Muscle layer of duodenum (tissue), 2 donors: ENCODE data around the gene ATXN7L1.
"Not testable (repeated sequence)": the region's sequence is repeated elsewhere in the genome, so short reads cannot be mapped to it uniquely, and the experiment has no call there.

Experiments
- H3K27ac ChIP-seq: one replicate; pipeline ENCODE4 v1.7.0; 2013; ENCODE audit warnings: mild to moderate bottlenecking, low read length
- H3K27me3 ChIP-seq: one replicate; pipeline ENCODE4 v1.7.0; 2013; ENCODE audit warnings: low read depth, mild to moderate bottlenecking, control low read depth, low read length
- H3K36me3 ChIP-seq, 2 donors: one replicate each; pipeline ENCODE4 v1.7.0; 2013; ENCODE audit warnings: low read length in 2 of 2, control low read depth in 1 of 2, mild to moderate bottlenecking in 1 of 2; ENCODE audit not compliant: insufficient read depth in 2 of 2, control insufficient read depth in 1 of 2
- H3K4me1 ChIP-seq, 2 donors: one replicate each; pipeline ENCODE4 v1.7.0; 2013; ENCODE audit warnings: low read length in 2 of 2, mild to moderate bottlenecking in 2 of 2, control low read depth in 1 of 2, moderate library complexity in 1 of 2; ENCODE audit not compliant: insufficient read depth in 2 of 2, control insufficient read depth in 1 of 2
- H3K4me3 ChIP-seq, 2 donors: one replicate each; pipeline ENCODE4 v1.7.0; 2013; ENCODE audit warnings: low read length in 2 of 2, low read depth in 1 of 2, mild to moderate bottlenecking in 1 of 2
- H3K9me3 ChIP-seq, 2 donors: one replicate each; pipeline ENCODE4 v1.7.0; 2013; ENCODE audit warnings: low read length in 2 of 2, control low read depth in 1 of 2, mild to moderate bottlenecking in 1 of 2; ENCODE audit not compliant: control insufficient read depth in 1 of 2
- donor health status: healthy.

Gene ATXN7L1

GRCh38 chr7:105612806-105613205 is 263.6 kb downstream of the ATXN7L1 start:
- Histone ChIP-seq H3K27ac (no peak overlapping the region), H3K9me3 (no peaks in the 10 kb centered on the region), H3K4me3 (no peak overlapping the region), H3K4me1 (no peaks in the 10 kb centered on the region), H3K36me3 (peaks cover 30 to 39% of the 10 kb centered on the region in 2 donors), H3K27me3 (no peaks in the 10 kb centered on the region)

- Histone ChIP-seq H3K9me3 (no peaks in the 10 kb centered on the region), H3K27me3 (no peaks in the 10 kb centered on the region), H3K27ac (no peak overlapping the region), H3K36me3 (peaks cover 26 to 33% of the 10 kb centered on the region in 2 donors), H3K4me3 (no peak overlapping the region), H3K4me1 (no peaks in the 10 kb centered on the region)
These were observed 264.3 kb downstream of the ATXN7L1 start for GRCh38 chr7:105611856-105612775.

- no peaks in the 10 kb centered on the region for H3K9me3 ChIP-seq
- no peaks in the 10 kb centered on the region for H3K4me1 ChIP-seq
- H3K4me3 ChIP-seq: no peak overlapping the region
- no peak overlapping the region for H3K27ac ChIP-seq
- H3K27me3 ChIP-seq: no peaks in the 10 kb centered on the region
- H3K36me3 ChIP-seq: peaks cover 16 to 27% of the 10 kb centered on the region in 2 donors
These were observed 266.1 kb downstream of the ATXN7L1 start for GRCh38 chr7:105610165-105610930.

- no peak overlapping the region for H3K27ac ChIP-seq
These were observed 273.8 kb downstream of the ATXN7L1 start for GRCh38 chr7:105602325-105603305.

GRCh38 chr7:105600720-105601550 is 275.5 kb downstream of the ATXN7L1 start:
- Histone ChIP-seq H3K4me1 (peaks cover 0 to 4% of the 10 kb centered on the region in 2 donors), H3K36me3 (no peaks in the 10 kb centered on the region), H3K9me3 (no peaks in the 10 kb centered on the region), H3K27me3 (no peaks in the 10 kb centered on the region), H3K27ac (no peak overlapping the region), H3K4me3 (no peak overlapping the region)

More at GRCh38 chr7:105602325-105603305, 273.8 kb downstream of the ATXN7L1 start:
- H3K36me3 ChIP-seq: no peaks in the 10 kb centered on the region
- H3K4me3 ChIP-seq: no peak overlapping the region
- H3K27me3 ChIP-seq: no peaks in the 10 kb centered on the region
- H3K9me3 ChIP-seq: no peaks in the 10 kb centered on the region
- no peaks in the 10 kb centered on the region for H3K4me1 ChIP-seq

- H3K4me3 ChIP-seq: no peak overlapping the region
- peaks cover 0 to 4% of the 10 kb centered on the region in 2 donors for H3K4me1 ChIP-seq
- no peak overlapping the region for H3K27ac ChIP-seq
- no peaks in the 10 kb centered on the region for H3K27me3 ChIP-seq
- no peaks in the 10 kb centered on the region for H3K36me3 ChIP-seq
- H3K9me3 ChIP-seq: no peaks in the 10 kb centered on the region
These were observed 276.8 kb downstream of the ATXN7L1 start for GRCh38 chr7:105599551-105599950.

- not testable (repeated sequence) for H3K9me3 ChIP-seq, H3K4me3 ChIP-seq
These were observed 277.3 kb downstream of the ATXN7L1 start for GRCh38 chr7:105599080-105599479.

GRCh38 chr7:105596866-105597265 is 279.5 kb downstream of the ATXN7L1 start:
- Histone ChIP-seq H3K27ac (no peak overlapping the region), H3K4me1 (peaks cover 0 to 4% of the 10 kb centered on the region in 2 donors)

More at GRCh38 chr7:105599080-105599479, 277.3 kb downstream of the ATXN7L1 start:
- not testable (repeated sequence) for H3K4me1 ChIP-seq, H3K36me3 ChIP-seq, H3K27ac ChIP-seq, H3K27me3 ChIP-seq

GRCh38 chr7:105594034-105594433 is 282.4 kb downstream of the ATXN7L1 start:
- H3K27me3 ChIP-seq: no peaks in the 10 kb centered on the region
- H3K4me1 ChIP-seq: peaks cover 0 to 11% of the 10 kb centered on the region in 2 donors
- H3K4me3 ChIP-seq: no peak overlapping the region
- no peaks in the 10 kb centered on the region for H3K9me3 ChIP-seq
- no peaks in the 10 kb centered on the region for H3K36me3 ChIP-seq
- H3K27ac ChIP-seq: no peak overlapping the region

More at GRCh38 chr7:105596866-105597265, 279.5 kb downstream of the ATXN7L1 start:
- Histone ChIP-seq H3K9me3 (no peaks in the 10 kb centered on the region), H3K27me3 (no peaks in the 10 kb centered on the region), H3K4me3 (no peak overlapping the region), H3K36me3 (no peaks in the 10 kb centered on the region)

- H3K27ac ChIP-seq: no peak overlapping the region
- no peak overlapping the region for H3K4me3 ChIP-seq
- H3K4me1 ChIP-seq: peaks cover 0 to 15% of the 10 kb centered on the region in 2 donors
These were observed 284.9 kb downstream of the ATXN7L1 start for GRCh38 chr7:105591522-105591921.

More at GRCh38 chr7:105591522-105591921, 284.9 kb downstream of the ATXN7L1 start:
- Histone ChIP-seq H3K9me3 (no peaks in the 10 kb centered on the region), H3K27me3 (no peaks in the 10 kb centered on the region), H3K36me3 (no peaks in the 10 kb centered on the region)
